Psoas muscle (tissue), 8 donors: ENCODE measurements around the gene DMRTA2. TPM values are rescaled to one million over a fixed set of nuclear protein-coding genes. Genes with fewer than 3 reads are reported as not detected.

Experiments
- ATAC-seq, 4 donors: fragments of 200-7000 bp; cut with Tn5 transposase; one replicate each; pipeline ENCODE4 v1.9.1; 2020; ENCODE audit warnings: moderate library complexity in 3 of 4, mild to moderate bottlenecking in 2 of 4
- DNase-seq, 2 donors: peaks; one replicate each; pipeline ENCODE4 v3.0.0-alpha.2; 2020
- H3K27ac ChIP-seq: fragments of 200-600 bp; one replicate; pipeline ENCODE4 v1.8.0; 2022
- H3K27me3 ChIP-seq, 3 donors: fragments of 200-600 bp in 1 of 3; one replicate each; pipeline versions ENCODE4 v1.6.1 to v1.8.0; 2013 to 2022; ENCODE audit warnings: low read length in 2 of 3, mild to moderate bottlenecking in 2 of 3, moderate library complexity in 1 of 3; ENCODE audit not compliant: insufficient read depth in 3 of 3
- H3K36me3 ChIP-seq, 2 donors: fragments of 200-600 bp in 1 of 2; one replicate each; pipeline versions ENCODE4 v1.6.1 to v1.8.0; 2013 to 2022; ENCODE audit warnings: low read depth in 1 of 2, mild to moderate bottlenecking in 1 of 2, moderate library complexity in 1 of 2; ENCODE audit not compliant: insufficient read depth in 1 of 2
- H3K4me1 ChIP-seq: fragments of 200-600 bp; one replicate; pipeline ENCODE4 v1.8.0; 2022
- H3K4me3 ChIP-seq: fragments of 200-600 bp; one replicate; pipeline ENCODE4 v1.8.0; 2022; ENCODE audit warnings: mild to moderate bottlenecking
- H3K9me3 ChIP-seq: fragments of 200-600 bp; one replicate; pipeline ENCODE4 v1.8.0; 2022
- WGBS, 3 donors: extraction: QIAGEN DNeasy Blood & Tissue Kit; methylation state at CpG; one replicate each; pipeline versions ENCODE4 v1.1.6 to v1.1.7; 2013; 5-methylcytosine and 5-hydroxymethylcytosine counted together
- intact Hi-C, 2 donors: fragments of 100-400 bp; cut with DNase I; formaldehyde crosslinking; loops; one replicate each; pipeline versions ENCODE4 v1.11.0 to v1.14.2; 2022
- polyA plus RNA-seq, 3 donors: library from polyadenylated mRNA; stranded (reverse); fragments of 200-250 nt; gene quantifications; one replicate each; pipeline ENCODE4 v1.2.3, GENCODE V29; 2013
- total RNA-seq, 4 donors: library from RNA; stranded (reverse); fragmentation: NEBNext Ultra II Directional in 2 of 4; extraction: Animal tissue kit (Norgen Biotek cat#: 25700) in 2 of 4; gene quantifications; one replicate each; pipeline versions ENCODE4 v1.2.1 to v1.2.4, GENCODE V29; 2021 to 2023
- TF ChIP-seq, protein P1 (sequence below): fragments of 200-600 bp; IDR thresholded peaks from one replicate; pipeline ENCODE4 v1.8.0; 2022; ENCODE audit warnings: antibody characterized with exemption
- donor health status: healthy with polysubstance abuse.
- donor health status: DM: no; HTN: no; CAD: no; lungs with moderate emphysema.
- donor health status: Bipolar disorder and iron deficiency.
- donor health status: healthy.
- donor health status: DM: yes; HTN: yes; CAD: no.
- donor health status: DM: no; HTN: no; CAD: no.
- donor health status: DM: no; HTN: no; CAD: no.
- donor health status: DM: yes; HTN: yes; CAD: no.

The DMRTA2 gene
- total and polyA plus RNA-seq, 7 donors = 0.01 TPM; not detected in 6

DNA sequence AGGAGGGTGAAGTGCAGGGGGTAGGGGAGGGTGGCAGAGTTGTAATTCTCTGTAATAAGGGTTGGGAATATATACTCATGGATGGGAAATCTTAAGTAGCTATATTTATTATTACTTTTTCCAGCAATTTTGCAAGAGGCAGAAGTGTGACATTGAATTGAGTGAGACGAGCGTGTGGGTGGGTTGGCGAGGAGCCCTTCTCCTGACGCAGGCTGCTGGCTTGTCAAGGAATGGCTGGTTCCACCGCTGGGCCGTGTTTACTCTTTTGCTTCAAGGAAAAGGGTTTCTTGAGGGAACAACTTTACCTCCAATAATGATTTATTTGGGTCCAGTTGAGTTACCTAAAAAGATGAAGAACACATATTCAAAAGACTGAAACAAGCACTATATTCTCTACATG lies 17.9 kb upstream of the DMRTA2 start:
- 67 to 83% (median 68%) methylated on average over 6 of the region's 6 CpGs for WGBS, 3 donors

DNA sequence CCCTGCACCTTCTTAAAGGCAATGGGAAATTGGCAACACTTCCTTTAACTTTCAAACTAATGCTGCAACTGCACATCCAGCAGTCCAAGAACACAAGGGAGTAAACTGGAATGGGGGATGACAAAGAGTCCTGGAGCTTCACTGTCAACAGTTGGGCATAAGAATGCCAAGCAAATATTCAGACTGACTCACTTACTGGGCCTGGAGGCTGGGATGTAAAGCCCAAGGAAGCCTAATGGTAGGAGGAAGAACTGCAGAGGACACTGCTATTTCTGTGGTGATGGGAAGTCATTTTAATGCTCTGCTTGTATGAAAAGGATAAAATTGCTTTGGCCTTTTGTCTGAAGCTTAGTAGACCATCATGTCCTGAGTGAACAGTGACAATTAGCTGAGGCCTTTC lies 15.7 kb upstream of the DMRTA2 start:
- Histone ChIP-seq H3K36me3 (peaks cover 8 to 37% of the 10 kb centered on the region in 2 donors), H3K27ac (no peak overlapping the region), H3K27me3 (no peaks in the 10 kb centered on the region), H3K4me1 (no peaks in the 10 kb centered on the region), H3K9me3 (no peaks in the 10 kb centered on the region), H3K4me3 (no peak overlapping the region)
- TF ChIP-seq, protein P1, sequence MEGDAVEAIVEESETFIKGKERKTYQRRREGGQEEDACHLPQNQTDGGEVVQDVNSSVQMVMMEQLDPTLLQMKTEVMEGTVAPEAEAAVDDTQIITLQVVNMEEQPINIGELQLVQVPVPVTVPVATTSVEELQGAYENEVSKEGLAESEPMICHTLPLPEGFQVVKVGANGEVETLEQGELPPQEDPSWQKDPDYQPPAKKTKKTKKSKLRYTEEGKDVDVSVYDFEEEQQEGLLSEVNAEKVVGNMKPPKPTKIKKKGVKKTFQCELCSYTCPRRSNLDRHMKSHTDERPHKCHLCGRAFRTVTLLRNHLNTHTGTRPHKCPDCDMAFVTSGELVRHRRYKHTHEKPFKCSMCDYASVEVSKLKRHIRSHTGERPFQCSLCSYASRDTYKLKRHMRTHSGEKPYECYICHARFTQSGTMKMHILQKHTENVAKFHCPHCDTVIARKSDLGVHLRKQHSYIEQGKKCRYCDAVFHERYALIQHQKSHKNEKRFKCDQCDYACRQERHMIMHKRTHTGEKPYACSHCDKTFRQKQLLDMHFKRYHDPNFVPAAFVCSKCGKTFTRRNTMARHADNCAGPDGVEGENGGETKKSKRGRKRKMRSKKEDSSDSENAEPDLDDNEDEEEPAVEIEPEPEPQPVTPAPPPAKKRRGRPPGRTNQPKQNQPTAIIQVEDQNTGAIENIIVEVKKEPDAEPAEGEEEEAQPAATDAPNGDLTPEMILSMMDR = no peak
- intact Hi-C loops = no loop called here
- no peak for ATAC-seq
- no peak for DNase-seq

More for the DNA sequence above, 17.9 kb upstream of the DMRTA2 start:
- no peak overlapping the region for H3K27ac ChIP-seq
- no peak overlapping the region for H3K4me3 ChIP-seq
- TF ChIP-seq, protein P1 = no peak
- H3K4me1 ChIP-seq = no peaks in the 10 kb centered on the region
- no peaks in the 10 kb centered on the region for H3K27me3 ChIP-seq
- H3K36me3 ChIP-seq = peaks cover 8 to 37% of the 10 kb centered on the region in 2 donors
- ATAC-seq = no peak
- intact Hi-C loops = no loop called here
- DNase-seq = no peak
- no peaks in the 10 kb centered on the region for H3K9me3 ChIP-seq

DNA sequence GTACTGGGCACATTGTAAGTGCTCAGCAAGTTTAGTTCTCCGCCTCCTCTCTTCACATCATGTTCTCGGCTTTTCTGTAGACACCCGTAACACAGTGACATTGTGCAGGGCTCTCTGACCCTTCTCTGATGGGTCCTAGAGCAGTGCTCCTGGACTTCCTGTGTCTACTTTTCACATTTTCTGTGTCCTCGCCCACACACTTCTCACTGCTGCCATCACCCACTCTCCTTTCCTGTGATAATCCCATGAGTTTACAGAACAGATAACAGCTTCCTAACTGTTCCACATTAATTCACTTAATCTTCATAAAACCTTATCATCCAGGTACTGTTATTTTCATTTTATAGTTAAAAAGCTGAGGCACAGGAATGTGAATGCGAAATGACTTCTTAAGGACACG lies 13.2 kb upstream of the DMRTA2 start:
- ATAC-seq (no peak), DNase-seq (no peak)
- Histone ChIP-seq H3K4me3 (no peak overlapping the region), H3K27ac (no peak overlapping the region), H3K27me3 (peaks cover 0 to 8% (median 1%) of the 10 kb centered on the region in 3 donors), H3K36me3 (peaks cover 8 to 33% of the 10 kb centered on the region in 2 donors), H3K9me3 (no peaks in the 10 kb centered on the region), H3K4me1 (no peaks in the 10 kb centered on the region)
- WGBS, 3 donors = 88 to 90% (median 88%) methylated on average over 6 of the region's 6 CpGs
- TF ChIP-seq, protein P1 = no peak
- intact Hi-C loops = no loop called here

DNA sequence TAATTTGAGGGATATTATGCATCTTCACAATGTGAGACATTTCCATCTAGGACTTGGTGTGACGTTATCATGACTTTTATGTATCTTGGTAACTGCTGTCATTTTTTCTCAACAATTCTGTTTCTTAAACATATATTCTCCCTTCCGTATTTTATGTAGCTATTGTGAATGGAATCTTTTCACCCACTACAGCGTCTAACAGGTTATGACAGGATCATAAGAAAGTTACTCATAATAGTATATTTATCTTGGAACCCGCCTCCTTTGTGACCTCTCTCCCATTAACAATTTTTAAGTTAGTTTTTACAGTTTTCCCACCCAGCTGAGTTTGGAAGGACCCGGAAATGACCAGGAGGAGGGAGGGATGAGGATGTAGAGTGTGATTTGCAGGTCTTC lies 6.8 kb upstream of the DMRTA2 start:
- WGBS, 3 donors = 27 to 34% (median 28%) methylated on average over 5 of the region's 5 CpGs
- Histone ChIP-seq H3K36me3 (no peaks in the 10 kb centered on the region), H3K9me3 (no peaks in the 10 kb centered on the region), H3K4me3 (no peak overlapping the region), H3K27me3 (peaks cover 3 to 71% (median 43%) of the 10 kb centered on the region in 3 donors), H3K4me1 (peaks cover 3% of the 10 kb centered on the region), H3K27ac (no peak overlapping the region)
- intact Hi-C loops = no loop called here
- TF ChIP-seq, protein P1 = no peak
- no peak for DNase-seq
- no peak for ATAC-seq
